T-helper 1 cell treated with Interleukin-12 subunit alpha and Interleukin-12 subunit beta and Interleukin-4 antibody, amounts not matched to agents 30 μg/mL and 1 μg/mL, for 36 hours (primary cell): Measurements from ENCODE around the gene HMCN2.

Source experiments
- H3K27ac Mint-ChIP-seq: one replicate; pipeline ENCODE4 v1.8.0; 2021; ENCODE audit warnings: mild to moderate bottlenecking, mixed read lengths
- H3K27me3 Mint-ChIP-seq: one replicate; pipeline ENCODE4 v1.8.0; 2021; ENCODE audit warnings: low read depth, mixed read lengths
- H3K36me3 Mint-ChIP-seq: one replicate; pipeline ENCODE4 v1.8.0; 2021; ENCODE audit warnings: low read depth, mixed read lengths
- H3K4me1 Mint-ChIP-seq: one replicate; pipeline ENCODE4 v1.8.0; 2021; ENCODE audit warnings: low read depth, mixed read lengths
- H3K4me3 Mint-ChIP-seq: one replicate; pipeline ENCODE4 v1.8.0; 2021; ENCODE audit warnings: mild to moderate bottlenecking, moderate library complexity, mixed read lengths
- H3K9me3 Mint-ChIP-seq: one replicate; pipeline ENCODE4 v1.8.0; 2021; ENCODE audit warnings: mixed read lengths

The HMCN2 gene

DNA sequence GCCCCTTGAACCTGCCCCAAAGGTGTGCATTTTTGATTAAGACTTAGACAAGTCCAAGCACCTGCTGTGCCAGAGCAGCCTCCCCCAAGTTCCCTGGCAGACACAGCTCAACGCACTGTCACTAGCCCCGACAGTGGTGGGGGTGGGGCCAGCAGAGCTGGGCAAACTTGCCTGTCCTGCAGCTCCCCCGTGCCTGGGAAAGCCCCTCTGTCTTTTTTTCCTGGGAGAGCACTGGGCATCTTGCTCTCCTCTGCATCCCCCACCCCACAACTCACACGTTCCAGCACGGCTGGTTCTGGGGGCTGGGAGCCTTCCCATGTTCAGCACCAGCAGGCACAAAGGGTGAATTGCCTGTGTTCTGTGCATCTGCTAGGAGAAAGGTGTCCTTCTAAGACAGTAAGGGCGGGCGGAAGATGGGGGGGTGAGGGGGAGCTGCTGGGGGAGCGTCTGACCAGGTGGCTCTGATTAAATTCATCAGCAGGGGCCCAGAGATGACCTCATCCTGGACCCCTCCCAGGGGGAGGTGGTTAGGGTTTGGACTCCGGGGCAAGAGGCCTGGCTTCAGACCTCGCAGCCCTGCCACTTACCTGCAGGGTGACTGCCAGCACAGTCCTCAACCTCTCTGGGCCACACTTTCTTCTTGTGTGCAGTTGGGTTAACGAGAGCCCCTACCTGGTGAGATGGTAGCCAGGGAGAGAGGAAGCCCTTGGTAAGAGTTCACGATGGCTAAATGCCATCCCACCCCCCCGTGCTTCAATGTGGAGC, 23.5 kb downstream of the HMCN2 start:
- Mint-ChIP-seq H3K36me3 (no peaks in the 10 kb centered on the region), H3K27me3 (peaks cover 5% of the 10 kb centered on the region), H3K9me3 (no peaks in the 10 kb centered on the region), H3K27ac (no peak overlapping the region), H3K4me3 (no peak overlapping the region), H3K4me1 (no peaks in the 10 kb centered on the region)

DNA sequence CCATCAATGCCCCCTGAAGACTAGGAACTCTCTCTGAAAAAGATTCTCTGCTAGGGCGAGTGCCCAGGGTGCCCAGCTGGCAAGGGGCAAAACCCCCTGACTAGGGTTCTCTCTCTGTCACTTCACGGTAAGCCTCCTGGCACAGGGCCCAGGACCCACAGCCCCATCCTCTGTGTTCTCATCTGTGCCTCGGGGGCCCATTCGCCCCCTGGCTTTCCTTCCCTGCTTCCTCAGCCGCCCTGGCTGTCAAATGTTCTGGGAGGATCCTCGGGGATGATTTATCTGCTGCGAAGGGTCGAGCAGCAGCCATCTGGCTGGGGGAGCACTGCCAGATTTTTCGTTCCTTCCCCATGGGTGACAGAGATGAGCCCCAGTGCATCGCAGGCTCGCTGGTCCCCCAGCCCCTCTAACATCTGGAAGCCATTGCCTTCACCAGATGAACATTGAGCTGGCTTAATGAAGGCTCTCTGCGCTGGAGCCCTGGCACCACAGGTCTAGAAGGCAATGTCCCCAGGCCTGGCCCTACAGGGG, 24.2 kb downstream of the HMCN2 start:
- Mint-ChIP-seq H3K4me1 (no peaks in the 10 kb centered on the region), H3K4me3 (no peak overlapping the region), H3K9me3 (no peaks in the 10 kb centered on the region), H3K36me3 (no peaks in the 10 kb centered on the region), H3K27ac (no peak overlapping the region), H3K27me3 (peaks cover 5% of the 10 kb centered on the region)

DNA sequence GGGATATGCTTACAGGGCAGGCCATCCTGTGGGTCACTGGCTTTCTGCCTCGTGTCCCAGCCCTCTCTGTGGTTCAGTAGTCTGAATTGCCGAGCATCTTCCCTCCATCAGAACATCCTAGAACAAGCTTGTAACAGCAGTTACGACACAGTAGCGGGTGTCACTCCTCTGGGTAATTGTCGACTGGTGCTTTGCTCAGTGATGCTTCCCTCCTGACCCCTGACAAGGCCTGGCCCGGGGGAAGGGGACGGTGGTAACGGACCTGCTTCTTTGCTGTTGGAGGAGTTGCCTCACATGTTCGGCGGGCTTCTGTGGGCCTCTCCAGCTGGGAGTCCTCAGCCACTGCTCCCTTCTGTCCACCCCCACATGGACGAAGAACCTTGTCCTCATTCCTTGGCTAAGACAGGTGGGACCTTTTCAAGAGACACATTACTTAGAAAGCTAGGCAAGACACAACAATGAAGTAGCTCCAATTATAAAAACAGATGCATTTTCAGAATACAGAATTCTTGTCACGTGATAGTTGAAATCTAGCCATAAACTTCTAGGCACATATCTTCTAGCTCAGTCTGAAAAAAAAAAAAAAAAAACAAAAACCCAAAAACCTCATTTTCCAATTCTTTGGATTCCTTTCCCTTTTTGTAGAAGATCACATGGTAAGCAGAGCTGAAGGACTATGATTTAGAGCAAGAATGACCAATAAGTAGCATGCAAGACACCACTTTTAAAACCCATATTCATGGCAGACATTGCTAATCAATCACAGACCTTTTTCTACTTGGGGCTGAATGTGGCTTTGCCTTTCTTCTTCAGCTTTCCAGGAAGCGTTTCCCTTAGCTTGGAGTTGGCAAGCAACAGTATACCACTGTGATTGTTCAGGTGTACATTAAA, 25.0 kb downstream of the HMCN2 start:
- Mint-ChIP-seq H3K27ac (no peak overlapping the region), H3K36me3 (no peaks in the 10 kb centered on the region), H3K4me1 (no peaks in the 10 kb centered on the region), H3K4me3 (no peak overlapping the region), H3K27me3 (peaks cover 5% of the 10 kb centered on the region), H3K9me3 (no peaks in the 10 kb centered on the region)

DNA sequence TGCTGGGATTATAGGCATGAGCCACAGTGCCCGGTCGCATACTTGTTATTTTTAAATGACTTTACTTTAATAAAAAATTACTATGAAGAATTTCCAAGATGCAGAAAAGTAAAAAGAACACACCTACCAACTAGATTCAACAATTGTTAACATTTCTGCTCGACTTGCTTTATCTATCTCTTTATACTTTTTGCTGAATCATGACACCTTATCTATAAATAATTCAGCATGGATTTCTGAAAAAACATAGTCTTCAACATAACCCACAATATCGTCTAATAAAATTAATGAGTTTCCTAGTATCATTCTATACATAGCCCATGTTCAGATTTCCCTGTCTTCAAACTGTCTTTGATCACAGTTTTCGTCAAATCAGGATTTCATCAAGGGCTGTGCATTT, 25.9 kb downstream of the HMCN2 start:
- Mint-ChIP-seq H3K4me3 (no peak overlapping the region), H3K27me3 (peaks cover 5% of the 10 kb centered on the region), H3K9me3 (no peaks in the 10 kb centered on the region), H3K27ac (no peak overlapping the region), H3K36me3 (no peaks in the 10 kb centered on the region), H3K4me1 (no peaks in the 10 kb centered on the region)

DNA sequence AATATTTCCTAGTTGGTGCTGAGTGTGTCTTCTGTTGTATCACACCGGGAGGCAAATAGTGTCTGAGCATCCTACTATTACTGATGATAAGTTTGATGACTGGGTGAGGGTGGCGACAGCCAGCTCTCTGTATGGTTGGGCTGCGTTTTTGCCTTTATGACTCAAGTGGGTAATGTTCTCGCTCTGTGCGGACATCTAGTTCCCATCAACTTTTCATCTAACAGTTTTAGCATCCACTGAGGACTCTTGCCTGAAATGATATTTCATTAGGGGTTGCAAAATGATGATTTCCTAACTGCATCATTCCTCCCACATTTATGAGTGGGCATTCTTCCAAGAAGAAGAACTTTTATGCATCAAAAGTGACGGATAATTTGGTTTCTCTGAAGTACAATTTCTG, 26.5 kb downstream of the HMCN2 start:
- H3K9me3 Mint-ChIP-seq = no peaks in the 10 kb centered on the region
- no peak overlapping the region for H3K27ac Mint-ChIP-seq
- no peak overlapping the region for H3K4me3 Mint-ChIP-seq
- no peaks in the 10 kb centered on the region for H3K4me1 Mint-ChIP-seq
- no peaks in the 10 kb centered on the region for H3K36me3 Mint-ChIP-seq
- peaks cover 5% of the 10 kb centered on the region for H3K27me3 Mint-ChIP-seq

DNA sequence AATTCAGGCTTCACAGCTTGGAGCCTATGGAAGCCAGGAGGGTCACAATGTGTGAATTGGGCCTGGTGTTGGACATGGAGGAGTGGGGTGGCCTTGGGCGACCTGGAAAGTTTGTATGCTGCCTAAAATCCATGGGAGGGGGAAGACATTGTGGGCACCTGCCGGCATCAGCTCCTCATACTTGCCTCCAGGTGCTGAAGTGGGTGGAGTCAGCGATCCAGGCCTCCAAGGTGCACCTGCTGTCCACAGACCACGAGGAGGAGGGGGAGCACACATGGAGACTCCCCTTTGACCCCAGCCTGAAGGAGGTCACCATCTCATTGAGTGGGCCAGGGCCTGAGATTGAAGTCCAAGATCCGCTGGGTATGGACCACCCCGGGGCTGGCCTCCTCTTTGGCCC, 29.1 kb downstream of the HMCN2 start:
- Mint-ChIP-seq H3K27ac (no peak overlapping the region), H3K9me3 (no peaks in the 10 kb centered on the region), H3K4me1 (no peaks in the 10 kb centered on the region), H3K27me3 (peaks cover 5% of the 10 kb centered on the region), H3K36me3 (no peaks in the 10 kb centered on the region), H3K4me3 (no peak overlapping the region)

DNA sequence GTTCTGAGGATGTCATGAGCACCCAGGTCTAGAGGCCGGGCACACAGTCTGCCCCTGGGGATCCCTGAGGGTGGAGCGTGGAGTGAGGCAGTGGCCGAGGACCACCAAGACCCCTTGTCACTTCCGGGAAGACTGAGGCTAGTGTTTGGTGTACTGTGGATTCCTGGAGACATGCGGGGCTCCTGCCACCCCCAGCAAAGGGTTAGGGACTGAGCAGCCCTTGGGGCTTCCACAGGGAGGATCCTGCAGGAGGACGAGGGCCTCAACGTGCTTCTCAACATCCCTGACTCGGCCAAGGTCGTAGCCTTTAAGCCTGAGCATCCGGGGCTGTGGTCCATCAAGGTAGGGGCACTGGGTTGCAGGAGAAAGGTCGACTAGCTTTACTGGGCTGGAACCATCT, 29.9 kb downstream of the HMCN2 start:
- Mint-ChIP-seq H3K9me3 (no peaks in the 10 kb centered on the region), H3K36me3 (no peaks in the 10 kb centered on the region), H3K4me1 (no peaks in the 10 kb centered on the region), H3K27ac (no peak overlapping the region), H3K4me3 (no peak overlapping the region), H3K27me3 (peaks cover 5% of the 10 kb centered on the region)

DNA sequence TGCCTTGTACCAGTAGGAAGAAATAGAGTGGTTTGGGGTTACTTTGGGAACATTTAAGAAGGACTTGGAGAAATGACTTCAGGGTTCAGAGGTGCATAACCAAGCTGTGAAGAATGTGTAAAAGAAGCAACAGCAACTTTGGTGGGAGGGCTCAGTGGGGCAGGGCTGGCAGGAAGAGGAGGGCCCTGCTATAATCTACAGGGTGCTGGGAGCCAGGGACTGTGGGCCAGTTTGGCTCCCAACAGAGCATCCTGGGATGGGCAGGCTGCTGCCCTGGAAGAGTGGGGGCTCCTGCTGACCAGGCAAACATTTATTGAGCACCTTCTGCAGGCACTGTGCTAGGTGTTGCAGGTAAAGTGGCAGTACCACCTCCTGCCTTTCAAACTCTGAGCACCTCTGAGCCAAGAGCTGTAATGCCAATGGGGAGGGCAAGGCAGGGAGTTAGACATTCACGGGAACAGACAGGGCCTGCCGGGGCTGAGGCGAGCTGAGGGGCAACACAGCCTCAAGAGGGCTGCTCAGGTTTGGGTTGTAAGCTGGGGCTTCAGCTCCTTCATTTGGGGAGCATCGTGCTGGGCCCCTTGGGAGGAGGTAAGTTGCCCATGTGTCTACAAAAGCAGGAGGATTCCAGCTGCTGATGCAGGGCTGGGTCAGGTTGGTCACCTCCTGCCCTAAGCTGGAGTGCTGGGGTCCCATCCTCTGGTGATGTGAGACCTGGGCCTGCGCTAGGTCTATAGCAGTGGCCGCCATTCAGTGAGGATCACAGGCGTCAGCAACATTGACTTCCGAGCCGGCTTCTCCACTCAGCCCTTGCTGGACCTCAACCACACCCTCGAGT, 30.6 kb downstream of the HMCN2 start:
- Mint-ChIP-seq H3K4me3 (no peak overlapping the region), H3K27ac (no peak overlapping the region), H3K36me3 (no peaks in the 10 kb centered on the region), H3K4me1 (no peaks in the 10 kb centered on the region), H3K27me3 (peaks cover 5% of the 10 kb centered on the region), H3K9me3 (no peaks in the 10 kb centered on the region)

DNA sequence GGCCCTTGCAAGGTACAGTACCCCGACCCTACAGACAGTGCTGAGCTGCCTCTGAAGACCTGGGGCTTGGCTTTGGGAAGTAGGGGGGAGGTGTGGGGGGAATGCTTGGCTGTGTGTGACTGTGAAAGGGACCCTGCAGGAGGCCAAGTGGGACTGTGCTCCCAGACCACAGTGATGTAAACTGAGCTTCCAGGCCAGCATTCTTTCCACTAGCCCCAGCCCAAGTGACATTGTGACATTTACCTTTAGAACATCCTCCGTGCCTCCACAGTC, 31.2 kb downstream of the HMCN2 start:
- Mint-ChIP-seq H3K4me1 (no peaks in the 10 kb centered on the region), H3K27ac (no peak overlapping the region), H3K36me3 (no peaks in the 10 kb centered on the region), H3K27me3 (peaks cover 5% of the 10 kb centered on the region), H3K9me3 (no peaks in the 10 kb centered on the region), H3K4me3 (no peak overlapping the region)

DNA sequence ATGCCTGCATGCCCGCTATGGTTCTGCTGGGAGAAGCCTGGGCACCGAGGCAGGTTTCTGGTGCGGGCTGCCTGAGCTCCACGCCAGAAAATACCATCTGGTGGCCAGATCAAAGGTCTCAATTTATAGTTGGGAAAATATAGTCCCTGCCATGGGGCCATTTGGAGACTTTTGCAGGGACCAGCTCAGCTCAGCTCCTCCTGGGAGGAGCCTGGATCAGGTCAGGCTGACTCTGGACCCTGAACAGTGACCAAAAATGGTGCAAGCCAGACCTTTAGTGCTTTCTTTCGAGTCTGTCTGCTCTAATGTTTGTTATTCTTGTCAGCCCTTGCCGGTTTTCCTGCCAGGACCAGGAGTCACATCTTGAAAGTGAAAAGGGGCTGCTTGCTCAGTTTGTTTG, 31.8 kb downstream of the HMCN2 start:
- Mint-ChIP-seq H3K4me1 (no peaks in the 10 kb centered on the region), H3K4me3 (no peak overlapping the region), H3K27me3 (peaks cover 5% of the 10 kb centered on the region), H3K9me3 (no peaks in the 10 kb centered on the region), H3K36me3 (no peaks in the 10 kb centered on the region), H3K27ac (no peak overlapping the region)

DNA sequence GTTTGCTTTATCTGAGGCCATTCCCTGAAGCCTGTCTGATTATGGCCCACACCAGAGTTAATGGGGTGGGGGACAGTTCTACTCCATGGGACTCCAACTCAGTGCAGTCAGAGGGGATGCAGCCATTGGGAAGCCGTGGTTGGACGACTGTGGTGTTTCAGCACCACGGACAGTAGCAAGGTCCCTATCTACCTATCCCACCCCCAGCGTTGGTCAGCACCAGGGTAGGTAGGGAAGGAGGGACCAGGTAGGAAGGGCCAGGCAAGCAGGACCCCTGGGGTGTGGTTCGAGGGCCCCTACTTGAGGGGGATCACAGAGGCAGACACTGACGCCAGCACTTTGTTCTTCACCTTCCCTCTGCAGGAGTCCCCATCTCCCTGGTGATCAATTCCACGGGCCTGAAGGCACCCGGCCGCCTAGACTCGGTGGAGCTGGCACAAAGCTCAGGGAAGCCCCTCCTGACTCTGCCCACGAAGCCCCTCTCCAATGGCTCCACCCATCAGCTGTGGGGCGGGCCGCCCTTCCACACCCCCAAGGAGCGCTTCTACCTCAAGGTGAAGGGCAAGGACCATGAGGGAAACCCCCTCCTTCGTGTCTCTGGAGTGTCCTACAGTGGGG, 33.2 kb downstream of the HMCN2 start:
- Mint-ChIP-seq H3K27ac (no peak overlapping the region), H3K36me3 (no peaks in the 10 kb centered on the region), H3K27me3 (no peaks in the 10 kb centered on the region), H3K4me1 (no peaks in the 10 kb centered on the region), H3K9me3 (no peaks in the 10 kb centered on the region), H3K4me3 (no peak overlapping the region)

DNA sequence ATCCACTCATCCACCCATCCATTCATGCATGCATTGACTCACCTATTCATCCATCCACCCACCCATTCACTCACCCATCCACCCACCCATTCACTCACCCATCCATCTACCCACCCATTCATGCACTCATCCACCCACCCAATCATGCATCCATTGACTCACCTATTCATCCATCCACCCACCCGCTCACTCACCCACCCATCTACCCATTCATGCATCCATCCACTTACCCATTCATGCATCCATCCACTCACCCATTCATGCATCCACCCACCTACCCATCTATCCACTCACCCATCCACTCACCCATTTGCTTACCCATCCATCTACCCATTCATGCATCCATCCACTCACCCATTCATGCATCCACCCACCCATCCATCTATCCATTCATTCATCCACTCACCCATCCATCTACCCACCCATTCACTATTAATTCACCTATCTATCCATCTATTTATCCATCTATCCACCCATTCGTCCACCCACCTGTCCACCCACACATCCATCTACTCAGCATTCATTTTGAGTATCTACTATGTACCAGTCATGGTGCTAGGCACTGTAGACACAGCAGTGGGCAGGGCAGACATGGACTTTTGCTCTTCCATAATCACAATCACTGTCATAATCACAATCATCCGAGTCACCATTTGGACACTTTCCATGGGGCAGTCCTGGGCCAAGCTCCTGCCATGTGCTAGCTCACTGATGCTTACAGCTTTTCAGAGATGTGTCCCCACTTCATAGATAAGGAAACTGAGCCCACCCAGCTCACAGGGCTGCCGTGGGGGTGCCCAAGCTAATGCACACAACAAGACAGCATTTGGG, 34.4 kb downstream of the HMCN2 start:
- Mint-ChIP-seq H3K4me1 (no peaks in the 10 kb centered on the region), H3K9me3 (no peaks in the 10 kb centered on the region), H3K4me3 (no peak overlapping the region), H3K36me3 (no peaks in the 10 kb centered on the region), H3K27ac (no peak overlapping the region), H3K27me3 (no peaks in the 10 kb centered on the region)

DNA sequence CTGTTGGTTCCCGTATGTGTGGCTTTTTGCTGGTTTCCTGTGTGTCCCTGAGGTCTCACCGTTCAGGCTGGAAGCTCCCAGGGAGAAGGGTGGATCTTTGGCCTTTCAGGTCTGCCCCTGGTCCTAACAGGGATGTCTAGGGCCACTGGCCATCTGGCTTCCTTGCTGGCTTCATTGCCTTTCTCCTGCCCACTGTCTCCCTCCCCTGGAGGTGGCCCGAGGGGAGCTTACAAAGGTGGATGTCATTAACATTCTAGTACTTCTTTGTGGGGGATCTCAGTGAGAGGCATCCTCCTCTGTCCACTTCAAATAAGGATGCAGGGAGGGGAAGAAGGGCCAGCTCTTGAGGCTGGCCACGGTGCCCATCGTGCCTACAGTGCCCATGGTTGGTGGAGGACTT, 35.2 kb downstream of the HMCN2 start:
- Mint-ChIP-seq H3K4me3 (no peak overlapping the region), H3K27me3 (no peaks in the 10 kb centered on the region), H3K9me3 (no peaks in the 10 kb centered on the region), H3K27ac (no peak overlapping the region), H3K4me1 (no peaks in the 10 kb centered on the region), H3K36me3 (no peaks in the 10 kb centered on the region)
